Activated CD4-positive, alpha-beta T cell treated with anti-CD3 and anti-CD28 coated beads for 1 hour (primary cell): ENCODE data around the gene NUBP2.

Experiments
- DNase-seq: peaks from one replicate; pipeline ENCODE4 v3.0.0-alpha.2; 2020

Gene NUBP2

DNA sequence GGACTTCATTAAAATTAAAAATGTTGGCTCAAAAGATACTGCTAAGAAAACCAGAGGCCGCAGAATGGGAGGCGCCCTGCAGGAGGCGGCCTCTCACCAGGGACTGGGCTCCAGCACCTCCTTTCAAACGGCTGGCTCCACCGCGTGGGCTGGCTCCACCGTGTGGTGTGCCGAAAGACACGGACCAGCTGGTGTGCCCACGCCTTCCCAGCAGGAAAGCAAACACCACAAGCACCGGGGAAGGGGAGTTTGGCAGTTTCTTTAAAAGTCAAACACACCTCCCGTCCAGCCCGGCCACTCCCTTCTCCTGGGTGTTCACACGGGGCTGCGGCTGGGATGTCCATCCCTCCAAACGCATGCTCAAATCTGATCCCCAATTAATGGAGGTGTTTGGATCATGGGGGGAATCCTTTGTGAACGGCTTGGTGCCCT is 30.0 kb downstream of the NUBP2 start:
- peak; percentile 42 for DNase-seq

DNA sequence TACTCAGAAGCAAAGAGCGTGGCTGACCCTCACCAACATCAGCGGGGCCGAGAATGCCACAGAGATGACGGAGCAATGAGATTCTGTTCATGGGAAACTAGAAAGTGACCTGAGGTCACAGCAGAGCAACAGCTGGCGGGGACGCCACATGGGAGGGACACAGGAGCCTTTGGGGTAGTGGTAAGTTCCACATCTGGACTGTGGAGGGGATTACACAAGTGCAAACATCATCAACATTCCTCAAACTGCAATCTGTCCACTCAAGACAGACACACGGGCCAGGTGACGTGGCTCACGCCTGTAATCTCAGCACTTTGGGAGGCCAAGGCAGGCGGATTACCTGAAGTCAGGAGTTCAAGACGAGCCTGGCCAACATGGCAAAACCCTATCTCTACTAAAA is 32.7 kb downstream of the NUBP2 start:
- DNase-seq = no peak

DNA sequence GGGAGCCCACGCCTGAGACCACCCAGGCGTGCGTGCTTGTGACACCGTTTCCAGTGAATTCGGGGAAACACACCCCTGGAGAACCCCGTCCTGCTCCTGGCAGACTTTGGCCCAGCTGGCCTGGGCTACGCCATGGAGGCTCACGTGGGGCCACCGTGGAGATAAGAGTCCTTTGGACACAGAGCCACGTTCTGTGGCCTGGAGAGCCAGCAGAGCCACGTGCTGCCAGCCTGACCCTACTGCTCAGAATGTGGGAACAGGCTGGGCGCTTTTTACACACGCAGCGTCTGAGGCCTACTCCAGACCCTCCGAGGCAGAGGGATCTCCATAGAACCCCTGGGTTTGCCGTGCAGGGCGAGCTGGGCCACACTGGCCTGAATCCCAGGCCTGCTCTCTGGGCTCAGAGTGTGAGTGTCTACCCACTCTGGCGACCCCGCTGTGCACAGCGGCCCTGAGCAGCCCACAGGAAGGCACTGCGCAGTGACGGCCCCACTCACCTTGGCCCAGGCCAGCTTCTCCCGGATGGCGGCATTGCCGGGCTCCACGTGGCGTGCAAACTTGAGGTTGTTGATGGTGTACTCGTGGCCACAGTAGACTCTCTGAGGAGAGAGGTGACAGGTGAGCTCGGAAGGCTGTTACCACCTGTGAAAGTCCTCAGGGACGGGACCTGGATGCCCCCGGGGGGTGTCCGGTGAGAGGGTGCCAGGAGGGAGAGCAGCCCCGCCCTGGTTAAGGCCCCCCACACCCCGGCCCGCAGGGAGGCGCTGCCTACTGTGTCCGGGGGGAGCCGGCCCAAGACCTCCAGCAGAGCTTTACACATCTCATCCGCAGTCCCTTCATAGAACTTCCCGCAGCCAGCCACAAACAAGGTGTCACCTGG is 33.9 kb downstream of the NUBP2 start:
- no peak for DNase-seq

DNA sequence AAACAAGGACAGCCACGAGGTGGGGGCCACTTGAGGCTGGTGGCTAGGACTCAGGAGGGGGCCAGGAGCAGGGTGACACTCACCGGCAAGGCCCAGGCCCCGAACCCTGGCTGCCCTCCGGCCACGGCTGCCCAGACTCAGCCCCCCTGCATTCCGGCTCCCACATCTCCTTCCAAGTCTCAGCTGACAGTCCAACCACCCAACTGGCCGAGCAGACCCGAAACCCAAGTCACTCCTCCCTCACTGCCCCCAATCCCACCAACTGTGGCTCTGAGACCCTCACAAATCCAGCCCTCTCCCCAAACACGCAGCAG is 34.5 kb downstream of the NUBP2 start:
- no peak for DNase-seq

DNA sequence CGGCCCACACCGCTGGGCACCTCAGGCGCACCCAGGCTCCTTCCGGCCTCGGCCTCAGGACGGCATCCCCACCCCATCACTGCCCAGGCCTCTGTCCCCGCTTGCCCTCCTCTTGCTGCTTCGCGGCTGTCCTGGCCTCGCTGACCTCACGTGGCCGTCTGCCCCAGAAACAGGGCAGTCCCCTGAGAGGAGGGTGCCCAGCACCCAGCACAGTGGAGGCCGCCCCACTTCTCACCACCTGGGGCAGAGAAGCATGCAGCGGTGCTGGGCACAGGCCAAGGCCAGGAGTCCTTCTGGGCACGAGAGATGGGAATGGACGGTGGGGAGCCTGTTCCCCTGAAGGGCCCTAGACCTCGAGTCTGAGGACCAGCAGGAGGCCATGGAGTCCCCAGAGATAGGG is 35.0 kb downstream of the NUBP2 start:
- DNase-seq = no peak

DNA sequence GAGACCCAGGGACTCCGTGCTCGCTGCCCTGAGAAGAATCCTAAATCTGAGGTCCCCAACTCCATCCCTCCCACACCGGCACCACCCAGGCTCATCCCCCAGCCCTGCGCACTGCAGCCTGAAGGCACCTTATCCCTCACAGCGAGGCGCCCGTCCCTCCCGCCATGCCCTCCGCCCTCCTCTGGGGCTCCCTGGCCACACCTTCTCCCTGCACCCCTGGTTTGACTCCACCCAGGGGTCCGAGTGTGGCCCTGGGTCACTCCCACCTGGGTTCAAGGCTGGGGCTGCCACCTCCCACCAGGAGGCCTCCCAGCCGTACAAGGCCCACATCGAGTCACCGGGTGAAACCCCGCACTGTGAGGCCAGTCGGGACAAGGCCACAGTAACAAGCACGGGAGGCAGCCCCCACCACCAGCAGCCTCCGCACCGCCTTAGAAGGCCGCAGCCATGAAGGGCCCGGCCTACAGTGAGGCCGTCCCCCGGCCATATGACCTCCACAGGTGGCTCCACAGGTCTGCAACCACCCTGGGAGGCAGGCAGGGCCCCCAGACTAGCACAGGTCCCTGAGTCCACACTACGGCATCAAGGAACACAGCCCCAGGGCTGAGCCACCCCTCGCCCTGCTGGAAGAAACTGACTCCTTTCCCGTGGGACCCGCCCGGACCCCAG is 35.6 kb downstream of the NUBP2 start:
- DNase-seq = no peak

DNA sequence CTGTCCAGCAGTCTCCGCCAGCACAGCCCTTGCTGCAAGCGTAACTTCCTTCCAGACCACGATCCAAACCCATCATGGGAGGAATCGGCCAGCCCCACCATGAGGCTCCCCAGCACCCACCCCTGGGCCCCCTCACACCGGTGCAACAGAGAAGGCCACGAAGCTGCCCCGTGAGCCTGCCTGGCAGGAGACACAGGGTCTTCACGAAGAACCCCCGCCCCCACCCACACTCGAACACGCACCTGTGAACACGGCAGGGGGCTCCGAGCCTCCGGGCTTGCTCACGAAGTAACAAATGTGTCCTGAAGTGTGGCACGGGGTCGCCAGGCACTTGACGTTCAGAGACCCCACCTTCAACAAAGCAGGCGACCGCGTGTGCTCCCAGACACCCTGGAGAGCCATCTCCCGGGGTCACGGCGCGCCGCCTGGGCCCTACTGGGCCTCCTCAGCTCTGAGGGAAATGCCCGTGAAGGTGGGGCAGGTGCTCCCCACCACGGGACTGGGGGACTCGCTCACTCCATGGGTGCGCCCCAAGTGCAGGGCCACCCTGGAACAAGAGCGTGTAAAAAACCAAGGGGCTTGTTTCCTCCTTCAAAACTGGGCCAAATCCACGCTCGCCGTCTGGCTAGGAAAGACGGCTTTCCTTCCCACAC is 36.2 kb downstream of the NUBP2 start:
- no peak for DNase-seq

DNA sequence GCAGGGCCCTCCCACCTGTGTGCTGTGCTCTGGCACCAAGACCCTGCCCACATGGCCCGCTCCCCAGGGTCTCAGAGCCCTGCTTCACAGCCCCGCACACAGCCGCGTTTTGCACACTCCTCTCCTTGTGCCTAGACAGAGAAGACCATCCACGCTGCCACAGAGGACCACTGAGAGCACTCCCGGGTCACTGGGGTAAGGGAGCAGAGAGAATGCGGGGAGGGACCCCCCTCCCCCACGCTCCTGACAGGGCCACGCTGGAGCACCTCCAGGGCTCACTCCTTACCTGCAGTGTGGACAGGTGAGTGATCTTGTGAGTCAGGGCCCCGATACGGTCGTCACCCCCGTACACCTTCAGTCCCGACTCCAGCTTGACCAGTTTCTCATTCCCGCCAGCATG is 36.9 kb downstream of the NUBP2 start:
- DNase-seq = no peak

DNA sequence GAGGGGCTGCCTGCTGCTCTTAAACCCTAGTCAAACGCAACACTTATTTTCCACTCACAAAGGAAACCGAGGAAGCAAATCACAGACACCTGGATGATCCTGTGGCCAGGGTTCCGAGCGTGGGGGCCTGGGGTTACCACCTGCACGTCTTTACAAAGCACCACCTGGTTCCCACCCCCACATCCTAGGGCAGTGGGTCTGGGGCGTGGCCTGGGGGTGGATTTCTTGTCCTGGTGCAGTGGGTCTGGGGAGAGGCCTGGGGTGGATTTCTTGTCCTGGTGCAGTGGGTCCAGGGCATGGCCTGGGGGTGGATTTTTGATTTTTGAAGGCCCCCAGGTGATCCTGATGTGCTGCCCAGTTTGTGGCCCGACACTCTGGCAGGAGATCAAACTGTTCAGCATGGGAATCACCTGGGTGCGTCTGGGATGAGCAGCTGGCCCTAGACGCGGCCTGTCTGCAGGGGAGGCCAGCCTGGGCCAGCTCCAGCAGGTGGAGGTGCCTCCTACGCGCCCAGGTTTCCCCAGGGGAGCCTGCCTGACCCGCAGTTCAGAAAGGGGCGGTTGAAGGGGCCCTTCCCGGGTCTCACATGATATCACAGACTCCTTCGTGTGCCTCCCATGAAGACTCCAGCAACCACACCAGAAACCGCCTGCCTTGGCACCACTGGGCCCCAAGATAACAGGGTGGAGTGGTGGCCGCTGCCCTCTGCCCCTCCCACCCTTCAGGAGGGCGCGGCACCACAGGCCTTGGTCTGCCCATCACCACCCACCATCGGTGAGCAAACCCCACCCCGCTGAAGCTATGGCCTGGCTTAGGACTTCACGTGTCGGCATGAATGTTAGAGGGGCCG is 37.6 kb downstream of the NUBP2 start:
- DNase-seq = no peak

DNA sequence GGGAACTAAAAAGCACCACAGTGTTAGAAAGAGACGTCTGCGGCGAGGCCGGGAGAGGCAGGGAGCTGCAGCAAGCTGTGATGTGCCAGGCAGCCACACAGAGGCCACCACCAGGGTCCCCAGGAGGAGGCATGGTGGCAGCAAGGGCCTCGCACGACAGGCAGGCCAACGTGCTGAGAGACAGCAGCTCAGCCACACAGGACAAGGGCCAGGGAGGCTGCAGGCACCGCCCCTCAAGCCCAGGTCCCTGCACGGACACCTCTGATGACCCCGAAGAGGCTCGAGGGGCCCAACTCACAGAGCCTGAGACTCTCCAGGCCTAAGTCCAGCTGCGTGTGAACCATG is 38.2 kb downstream of the NUBP2 start:
- no peak for DNase-seq

DNA sequence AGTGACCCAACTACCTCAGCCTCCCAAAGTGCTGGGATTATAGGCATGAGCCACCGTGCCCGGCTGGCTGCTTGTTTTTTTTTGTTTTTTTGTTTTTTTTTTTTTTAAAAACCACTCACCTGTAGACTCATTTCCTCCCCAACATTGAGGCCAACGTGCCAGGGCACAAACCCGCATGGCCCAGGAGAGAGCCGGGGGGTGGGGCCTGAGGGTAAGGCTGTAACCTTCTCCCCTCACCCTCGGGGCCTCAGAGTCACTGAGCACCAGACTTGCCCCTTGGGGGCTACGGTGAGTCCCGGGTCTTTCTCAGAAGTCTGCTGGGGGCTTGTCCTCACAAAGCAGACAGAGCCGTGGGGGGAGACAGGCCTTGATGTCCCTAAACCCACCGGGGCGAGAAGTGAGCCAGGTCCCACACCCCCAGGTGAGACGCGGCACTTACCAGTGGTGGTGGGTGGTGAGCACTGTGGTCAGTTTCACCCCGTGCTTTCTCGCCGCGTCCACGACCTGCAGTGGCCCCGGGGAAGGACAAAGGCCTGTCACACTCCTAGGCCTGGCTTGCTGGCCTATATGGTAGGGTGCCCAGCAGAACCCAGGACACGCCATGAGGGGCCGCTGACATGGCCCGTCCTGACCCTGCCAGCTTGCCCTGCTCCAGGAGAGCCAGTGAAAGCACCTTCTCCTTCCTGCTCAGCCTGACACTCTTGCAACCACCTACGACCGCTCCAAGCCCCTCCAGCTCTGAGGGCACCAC is 39.3 kb downstream of the NUBP2 start:
- DNase-seq = no peak

DNA sequence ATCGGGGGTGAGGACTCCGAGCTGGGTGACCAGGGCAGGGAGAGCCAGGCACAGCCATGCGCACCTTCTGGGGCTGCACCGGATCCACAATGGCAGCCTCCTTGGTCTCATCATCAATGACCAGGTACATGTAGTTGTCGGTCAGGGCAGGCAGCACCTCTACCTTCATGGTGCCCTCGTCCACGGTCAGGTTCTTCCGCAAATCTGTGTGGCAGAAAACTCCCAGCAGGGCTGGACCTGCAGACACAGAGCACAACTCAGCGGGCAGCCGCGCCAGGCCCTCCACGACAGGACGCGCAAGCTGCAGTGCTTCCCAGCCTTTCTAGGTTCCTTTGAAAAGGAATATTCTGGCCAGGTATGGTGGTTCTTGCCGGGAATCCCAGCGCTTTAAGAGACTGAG is 40.0 kb downstream of the NUBP2 start:
- no peak for DNase-seq

DNA sequence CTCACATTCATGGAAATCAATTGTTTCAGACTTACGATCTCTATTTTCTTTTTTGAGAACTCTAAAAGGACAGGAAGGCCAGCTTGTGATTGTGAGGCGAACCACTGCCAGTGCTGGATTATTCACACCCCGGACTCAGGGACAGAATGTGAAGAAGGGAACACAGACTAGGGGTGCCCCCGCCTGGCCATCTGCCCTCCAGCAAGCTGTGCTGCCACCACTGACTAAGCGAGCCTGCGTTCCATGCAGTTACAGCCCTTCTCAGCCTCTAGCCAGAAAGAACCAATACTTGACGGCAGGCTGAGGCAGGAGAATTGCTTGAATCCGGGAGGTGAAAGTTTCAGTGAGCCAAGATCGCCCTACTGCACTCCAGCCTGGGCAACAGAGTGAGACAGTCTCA is 41.1 kb downstream of the NUBP2 start:
- DNase-seq = no peak

DNA sequence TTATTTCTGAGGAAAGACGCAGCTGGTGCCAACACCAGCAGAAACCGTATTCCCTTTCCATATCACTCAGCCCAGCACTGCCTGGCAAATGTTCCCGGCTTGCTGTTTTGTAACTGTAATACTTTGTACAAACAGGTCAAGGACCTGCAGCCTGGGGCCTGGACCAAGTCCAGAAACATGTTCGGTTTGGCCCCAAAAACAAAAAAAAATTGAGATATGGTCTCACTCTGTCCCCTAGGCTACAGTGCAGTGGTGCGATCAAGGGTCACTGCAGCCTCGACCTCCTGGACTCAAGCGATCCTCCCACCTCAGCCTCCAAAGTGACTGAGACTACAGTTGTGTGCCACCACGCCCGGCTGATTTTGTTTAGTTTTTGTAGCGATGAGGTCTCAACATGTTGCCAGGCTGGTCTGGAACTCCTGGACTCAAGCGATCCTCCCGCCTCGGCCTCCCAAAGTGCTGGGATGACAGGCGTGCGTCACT is 42.7 kb downstream of the NUBP2 start:
- no peak for DNase-seq

DNA sequence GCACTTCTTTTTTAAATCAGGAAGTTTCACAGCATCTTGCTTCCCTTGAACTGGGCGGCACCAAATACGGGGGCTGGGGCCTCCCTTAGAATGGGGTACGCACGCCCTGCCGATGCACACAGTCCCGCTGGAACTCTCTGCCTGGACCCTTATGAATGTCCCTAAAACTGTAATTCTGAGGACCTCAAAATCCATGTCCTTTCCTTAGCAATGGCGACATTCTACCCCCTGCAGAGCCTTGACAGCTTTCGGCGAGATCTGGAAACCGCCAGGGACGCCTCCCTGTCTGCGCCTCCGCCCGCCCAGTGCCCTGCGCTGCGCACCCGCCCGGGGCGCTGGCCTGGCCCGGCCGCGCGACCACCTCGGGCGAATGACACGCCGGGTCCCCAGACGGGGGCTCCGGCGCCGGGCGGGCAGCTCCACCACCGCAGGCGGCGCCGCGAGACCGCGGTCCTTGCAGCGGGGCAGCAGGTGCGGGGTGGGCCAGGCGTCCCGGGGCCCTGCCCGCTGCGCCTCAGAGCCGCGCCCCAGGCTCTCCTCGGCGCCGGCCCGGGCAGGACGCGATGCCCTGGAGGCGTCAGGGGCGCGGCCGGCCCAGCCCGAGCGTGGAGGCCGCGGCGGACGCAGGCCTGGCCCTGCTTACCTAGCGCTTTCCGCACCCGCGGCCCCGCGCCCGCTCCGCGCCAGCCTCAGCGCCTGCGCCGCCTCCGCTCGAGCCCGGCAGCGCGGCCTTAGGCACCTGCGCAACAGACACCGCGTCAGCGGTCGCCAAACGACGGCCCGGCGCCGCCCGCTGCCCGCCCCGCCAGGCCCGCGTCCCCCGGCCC is 43.3 kb downstream of the NUBP2 start:
- DNase-seq = peak; percentile 64

DNA sequence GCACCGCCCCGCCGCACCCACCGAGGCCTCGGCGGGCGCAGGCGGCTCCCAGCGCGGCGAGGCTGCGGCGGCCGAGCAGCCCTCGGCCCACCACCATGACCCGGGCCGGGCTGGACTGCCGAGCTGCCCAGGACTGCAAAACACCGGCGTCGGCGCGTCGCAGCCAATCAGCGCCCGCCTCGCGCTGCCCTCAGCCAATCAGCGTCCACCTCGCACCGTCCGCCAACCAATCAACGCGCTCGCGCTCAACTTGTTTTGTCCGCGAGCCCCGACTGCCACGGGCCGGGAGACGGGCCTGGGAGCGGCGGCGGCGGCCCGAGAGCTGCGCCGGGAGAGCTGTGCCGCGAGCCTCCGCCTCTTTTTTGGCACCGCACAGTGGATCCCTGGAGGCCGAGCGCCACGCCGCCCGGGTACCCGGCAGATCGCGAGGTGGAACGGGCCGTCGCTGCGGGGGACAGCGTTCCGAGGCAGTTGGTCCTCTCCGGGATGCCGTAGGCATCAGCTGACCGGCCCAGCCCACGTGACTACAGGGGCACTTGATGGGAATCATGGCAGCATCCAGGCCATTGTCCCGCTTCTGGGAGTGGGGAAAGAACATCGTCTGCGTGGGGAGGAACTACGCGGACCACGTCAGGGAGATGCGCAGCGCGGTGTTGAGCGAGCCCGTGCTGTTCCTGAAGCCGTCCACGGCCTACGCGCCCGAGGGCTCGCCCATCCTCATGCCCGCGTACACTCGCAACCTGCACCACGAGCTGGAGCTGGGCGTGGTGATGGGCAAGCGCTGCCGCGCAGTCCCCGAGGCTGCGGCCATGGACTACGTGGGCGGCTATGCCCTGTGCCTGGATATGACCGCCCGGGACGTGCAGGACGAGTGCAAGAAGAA is 44.2 kb downstream of the NUBP2 start, which contains the start of the genes FAHD1 and HAGH:
Gene FAHD1, plus strand, starts transcription at position 516 of the 883 bp plus-strand sequence. Its CDS starts 33 bp downstream, at position 549.
Gene HAGH, minus strand, starts transcription at position 135 of the 883 bp plus-strand sequence. Its CDS starts 38 bp downstream, at position 97.
- DNase-seq = peak; percentile 86

DNA sequence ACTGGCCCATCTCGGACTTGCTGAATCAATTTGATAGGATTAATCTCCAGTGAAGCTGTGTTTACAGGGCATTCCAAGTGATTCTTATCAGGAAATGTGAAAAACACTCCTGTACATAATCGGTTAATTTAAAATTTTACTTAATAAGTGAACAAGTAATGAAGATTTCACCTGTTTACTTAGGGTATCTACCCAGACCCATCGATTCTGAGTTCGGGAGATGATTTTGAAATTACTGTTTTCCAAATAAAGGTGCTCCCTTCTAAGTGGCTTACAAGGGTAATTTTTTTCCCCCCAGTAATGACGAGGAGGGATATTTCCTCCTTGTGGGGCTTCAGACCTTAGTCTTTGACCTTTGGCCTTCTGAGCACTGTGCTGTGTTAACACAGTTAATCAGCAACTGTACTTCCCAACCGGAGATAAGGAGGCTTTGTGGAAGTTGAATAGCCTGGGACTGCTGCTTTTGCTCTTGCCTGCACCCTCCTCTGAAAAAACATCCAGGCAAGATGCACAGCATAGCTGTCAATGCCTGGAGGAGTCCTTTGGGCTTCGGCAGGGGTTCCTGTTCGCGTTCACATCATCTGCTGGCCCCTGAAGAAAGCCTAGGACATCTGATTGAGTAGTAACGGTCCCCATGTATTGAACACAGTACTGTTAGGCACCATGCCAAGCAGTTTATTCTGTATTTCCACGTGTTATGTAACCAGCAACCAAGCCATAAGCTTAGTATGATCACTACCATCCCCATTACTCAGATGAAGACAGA is 46.1 kb downstream of the NUBP2 start:
- no peak for DNase-seq

DNA sequence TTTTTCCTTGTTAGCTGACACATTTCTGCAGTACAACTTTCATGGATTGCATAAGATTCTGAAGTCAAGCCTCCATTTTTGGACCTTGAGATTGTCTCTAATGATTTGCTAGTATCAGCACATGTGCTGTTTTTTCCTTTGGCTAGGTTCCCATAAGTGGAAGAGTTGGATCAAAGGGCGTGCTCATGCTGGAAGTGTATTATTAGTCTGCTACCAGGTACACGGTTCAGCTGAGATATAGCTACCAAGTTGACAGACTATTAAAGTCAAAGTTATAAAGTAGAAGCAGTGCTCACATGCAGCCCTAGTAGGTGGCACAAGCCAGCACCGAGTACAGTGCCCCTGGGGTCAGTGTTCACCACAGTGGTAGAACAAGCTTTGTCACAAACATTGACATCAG is 47.5 kb downstream of the NUBP2 start:
- DNase-seq = no peak
